Loucy (cell line): ENCODE data around the gene CCDC88C.

Experiments used
- H2AFZ ChIP-seq: fragments of 200-600 bp; sonication (generic); 2 replicates; pipeline ENCODE4 v1.6.0; 2016; ENCODE audit warnings: antibody characterized with exemption, mild to moderate bottlenecking, low read length, moderate library complexity
- H3F3A ChIP-seq: fragments of 200-600 bp; 2 replicates; pipeline ENCODE4 v1.6.0; 2016; ENCODE audit warnings: antibody characterized with exemption, low read depth, mild to moderate bottlenecking
- H3K27me3 ChIP-seq: fragments of 200-600 bp; sonication (generic); 2 replicates; pipeline ENCODE4 v1.6.1; 2014; ENCODE audit warnings: low read length, mild to moderate bottlenecking; ENCODE audit not compliant: insufficient read depth, poor library complexity, severe bottlenecking
- H3K36me3 ChIP-seq: fragments of 200-600 bp; sonication (generic); 2 replicates; pipeline ENCODE4 v1.6.1; 2016; ENCODE audit warnings: low read length; ENCODE audit not compliant: insufficient read depth
- H3K4me1 ChIP-seq: fragments of 200-600 bp; sonication (generic); 2 replicates; pipeline ENCODE4 v1.5.1; 2014; ENCODE audit warnings: low read length, mild to moderate bottlenecking; ENCODE audit not compliant: insufficient read depth, poor library complexity, severe bottlenecking
- H3K4me2 ChIP-seq: fragments of 200-600 bp; sonication (generic); 2 replicates; pipeline ENCODE4 v1.6.0; 2014; ENCODE audit warnings: antibody characterized with exemption, low read length, low read depth, mild to moderate bottlenecking; ENCODE audit not compliant: poor library complexity, severe bottlenecking
- H3K4me3 ChIP-seq: fragments of 200-600 bp; sonication (generic); 2 replicates; pipeline ENCODE4 v1.5.1; 2014; ENCODE audit warnings: low read length, mild to moderate bottlenecking, mixed read lengths; ENCODE audit not compliant: poor library complexity, severe bottlenecking
- H3K79me2 ChIP-seq: fragments of 200-600 bp; sonication (generic); 2 replicates; pipeline ENCODE4 v1.6.1; 2014; ENCODE audit warnings: low read length; ENCODE audit not compliant: insufficient read depth
- H3K9ac ChIP-seq: fragments of 200-600 bp; sonication (generic); 2 replicates; pipeline ENCODE4 v1.6.0; 2014; ENCODE audit warnings: mild to moderate bottlenecking, low read depth, low read length, moderate library complexity; ENCODE audit not compliant: poor library complexity, severe bottlenecking
- H3K9me2 ChIP-seq: fragments of 200-600 bp; sonication (generic); replicated peaks from 2 replicates; pipeline ENCODE4 v1.6.1; 2016; ENCODE audit warnings: low read depth, low read length, mixed read lengths
- H3K9me3 ChIP-seq: fragments of 200-600 bp; sonication (generic); 2 replicates; pipeline ENCODE4 v1.6.1; 2014; ENCODE audit warnings: mild to moderate bottlenecking, antibody characterized with exemption, low read length, low read depth; ENCODE audit not compliant: insufficient read depth
- H4K20me1 ChIP-seq: fragments of 200-600 bp; sonication (generic); 2 replicates; pipeline ENCODE4 v1.6.0; 2014; ENCODE audit warnings: antibody characterized with exemption, low read length, mild to moderate bottlenecking; ENCODE audit not compliant: insufficient read depth, poor library complexity, severe bottlenecking
- CTCF ChIP-seq: fragments of 200-600 bp; sonication (generic); conservative IDR thresholded peaks from 2 replicates; pipeline ENCODE4 v1.5.1; 2014; ENCODE audit warnings: mild to moderate bottlenecking, antibody characterized with exemption, low read length
- EZH2phosphoT487 ChIP-seq: fragments of 200-600 bp; IDR thresholded peaks from 2 replicates; pipeline ENCODE4 v1.6.1; 2018; ENCODE audit warnings: antibody characterized with exemption, mild to moderate bottlenecking, moderate library complexity, borderline replicate concordance

The CCDC88C gene

DNA sequence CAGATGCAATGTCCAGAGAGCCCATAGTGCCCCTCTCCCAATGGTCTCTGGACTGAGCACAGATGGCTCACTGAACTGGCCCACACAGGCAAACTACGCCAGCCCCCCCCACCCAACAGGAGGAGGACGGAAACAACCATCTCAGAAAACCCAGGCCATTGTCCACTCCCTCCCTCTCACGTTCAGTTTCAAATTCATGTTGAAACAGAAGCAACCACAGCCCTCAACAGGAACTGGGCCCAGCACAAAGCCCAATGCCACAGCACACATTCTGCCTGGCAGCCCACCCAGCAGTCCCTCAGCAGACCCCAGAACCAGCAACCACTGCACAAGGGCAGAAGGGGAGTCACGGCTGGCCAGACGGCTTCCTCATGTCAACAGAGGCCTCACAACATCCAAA, 10.6 kb downstream of the CCDC88C start:
- Histone ChIP-seq H3K9ac (no peak overlapping the region), H2AFZ (no peak overlapping the region), H3K4me1 (peaks cover 52% of the 10 kb centered on the region), H3K36me3 (peaks cover 46% of the 10 kb centered on the region; the same call in 1 of the 2 replicates), H4K20me1 (peaks cover 94% of the 10 kb centered on the region), H3K4me3 (no peak overlapping the region), H3K27me3 (no peaks in the 10 kb centered on the region), H3K9me3 (no peaks in the 10 kb centered on the region), H3K9me2 (no peaks in the 10 kb centered on the region), H3K4me2 (no peak overlapping the region), H3F3A (no peaks in the 10 kb centered on the region), H3K79me2 (peaks cover 100% of the 10 kb centered on the region)
- TF ChIP-seq CTCF (no peak), EZH2phosphoT487 (no peak)

- Histone ChIP-seq H3K9me2 (no peaks in the 10 kb centered on the region), H3K27me3 (no peaks in the 10 kb centered on the region), H3K36me3 (peaks cover 46% of the 10 kb centered on the region; the same call in 1 of the 2 replicates), H2AFZ (no peak overlapping the region), H4K20me1 (peaks cover 94% of the 10 kb centered on the region), H3K4me1 (peaks cover 52% of the 10 kb centered on the region), H3K9me3 (no peaks in the 10 kb centered on the region), H3K4me3 (no peak overlapping the region), H3F3A (no peaks in the 10 kb centered on the region), H3K79me2 (peaks cover 100% of the 10 kb centered on the region), H3K9ac (no peak overlapping the region), H3K4me2 (no peak overlapping the region)
- TF ChIP-seq EZH2phosphoT487 (no peak), CTCF (no peak)
These were observed 11.2 kb downstream of the CCDC88C start for GRCh38 chr14:91406451-91406850.

- H3K4me1 ChIP-seq: peaks cover 47% of the 10 kb centered on the region
- peaks cover 46% of the 10 kb centered on the region; the same call in 1 of the 2 replicates for H3K36me3 ChIP-seq
- H3K27me3 ChIP-seq: no peaks in the 10 kb centered on the region
- no peaks in the 10 kb centered on the region for H3F3A ChIP-seq
- H4K20me1 ChIP-seq: peaks cover 90% of the 10 kb centered on the region
- no peak for TF ChIP-seq EZH2phosphoT487
- no peak for TF ChIP-seq CTCF
- no peak overlapping the region for H3K9ac ChIP-seq
- H3K4me2 ChIP-seq: no peak overlapping the region
- no peaks in the 10 kb centered on the region for H3K9me3 ChIP-seq
- H3K9me2 ChIP-seq: no peaks in the 10 kb centered on the region
- no peak overlapping the region for H3K4me3 ChIP-seq
- peaks cover 98% of the 10 kb centered on the region for H3K79me2 ChIP-seq
- no peak overlapping the region for H2AFZ ChIP-seq
These were observed 11.7 kb downstream of the CCDC88C start for GRCh38 chr14:91405724-91406435.
